ENCODE results near the gene SPN.

DNA sequence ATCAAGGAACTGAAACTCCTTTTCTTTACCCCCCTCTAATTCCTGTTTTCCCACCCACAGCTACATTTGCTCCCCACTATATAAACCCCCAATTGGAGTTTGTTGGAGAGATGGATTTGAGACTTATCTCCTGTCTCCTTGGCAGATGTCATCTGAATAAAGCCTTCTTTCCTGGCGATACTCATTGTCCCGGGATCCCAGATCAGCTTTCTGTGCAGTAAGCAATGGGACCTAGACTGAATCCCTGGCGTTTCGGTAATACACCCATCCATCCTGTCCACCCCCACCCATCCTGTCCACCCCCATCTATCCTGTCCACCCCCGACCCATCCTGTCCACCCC lies 38.1 kb downstream of the SPN start:
- TF ChIP-seq CTCF (IDR thresholded peaks at IDR 0.05; ENCODE audit: extremely low read depth in 1 of 2, insufficient read depth in 1 of 2, low read depth in 1 of 2, low read length in 2 of 2) = no peak
- TF ChIP-seq EZH2 (IDR thresholded peaks at IDR 0.05; ENCODE audit: borderline replicate concordance, low read depth, low read length, severe bottlenecking) = no peak
- TF ChIP-seq POLR2A (IDR thresholded peaks at IDR 0.05; ENCODE audit: low read depth, low read length) = no peak
- TF ChIP-seq POLR2AphosphoS5 (IDR thresholded peaks at IDR 0.05; ENCODE audit: insufficient read depth, low read depth, low read length) = no peak
- TF ChIP-seq MAX (IDR thresholded peaks at IDR 0.05; ENCODE audit: insufficient read depth, insufficient read length) = no peak
- TF ChIP-seq FOS (IDR thresholded peaks at IDR 0.05; ENCODE audit: borderline replicate concordance, insufficient read depth, low read length) = no peak
